Measurements from ENCODE around the gene CRAMP1.

Gene CRAMP1

GRCh38 chr16:1676661-1677060, 64.5 kb downstream of the CRAMP1 start:
- peaks cover 34% of the 10 kb centered on the region for H3K4me1 ChIP-seq (ENCODE audit: control insufficient read depth, insufficient read depth, low read depth, low read length)
- no peak overlapping the region for H3K4ac ChIP-seq (ENCODE audit: low read depth in 1 of 2, low read length in 2 of 2)
- no peak overlapping the region for H4K8ac ChIP-seq (ENCODE audit: low read length)
- 95% methylated on average over 6 of the region's 12 CpGs for WGBS
- no peak overlapping the region for H2BK12ac ChIP-seq (ENCODE audit: low read length in 2 of 2)
- no peak overlapping the region for H2BK5ac ChIP-seq (ENCODE audit: low read depth, low read length, poor library complexity, severe bottlenecking)
- H2AFZ ChIP-seq (ENCODE audit: low read depth, low read length), result no peak overlapping the region
- no peaks in the 10 kb centered on the region for H3K9me3 ChIP-seq (ENCODE audit: control insufficient read depth, low read length)
- H3K79me1 ChIP-seq (replicated peaks; ENCODE audit: low read length, poor library complexity, severe bottlenecking), result peaks cover 14% of the 10 kb centered on the region
- no peak for DNase-seq
- peak overlapping the region; percentile 21 for H2AK5ac ChIP-seq (ENCODE audit: low read length, severe bottlenecking)
- H3K27me3 ChIP-seq (ENCODE audit: control insufficient read depth in 1 of 2, insufficient read depth in 1 of 2, low read length in 2 of 2), result no peaks in the 10 kb centered on the region
- no peak overlapping the region for H3K4me2 ChIP-seq (ENCODE audit: low read length, poor library complexity, severe bottlenecking)
- H2BK120ac ChIP-seq (ENCODE audit: low read depth, low read length), result no peak overlapping the region
- no peak overlapping the region for H3K23ac ChIP-seq (ENCODE audit: low read length in 2 of 2)
- no peak overlapping the region for H3K9ac ChIP-seq (ENCODE audit: low read length)
- peak overlapping the region; percentile 68 for H2BK15ac ChIP-seq (ENCODE audit: low read depth, poor library complexity, severe bottlenecking)
- no peak overlapping the region for H3K14ac ChIP-seq (ENCODE audit: low read length in 2 of 2)
- no peak overlapping the region for H3K4me3 ChIP-seq (ENCODE audit: insufficient read depth in 1 of 2, low read depth in 1 of 2, low read length in 2 of 2)
- no peak overlapping the region for H3K18ac ChIP-seq (ENCODE audit: low read depth in 1 of 2, low read length in 2 of 2)
- no peak overlapping the region for H3K27ac ChIP-seq (ENCODE audit: low read length, poor library complexity, severe bottlenecking)
- no peak overlapping the region for H4K91ac ChIP-seq (ENCODE audit: low read length)
- H3K36me3 ChIP-seq (ENCODE audit: control insufficient read depth in 1 of 2, insufficient read depth in 2 of 2, low read depth in 1 of 2, low read length in 2 of 2), result peaks cover 44 to 49% of the 10 kb centered on the region in 2 experiments

GRCh38 chr16:1677339-1677738, 65.2 kb downstream of the CRAMP1 start:
- Histone ChIP-seq H3K4me3 (ENCODE audit: insufficient read depth in 1 of 2, low read depth in 1 of 2, low read length in 2 of 2) (peak overlapping the region in 1 of 2 experiments; percentile 89), H3K9ac (ENCODE audit: low read length) (peak overlapping the region; percentile 87), H3K4me2 (ENCODE audit: low read length, poor library complexity, severe bottlenecking) (no peak overlapping the region), H3K36me3 (ENCODE audit: control insufficient read depth in 1 of 2, insufficient read depth in 2 of 2, low read depth in 1 of 2, low read length in 2 of 2) (peaks cover 38 to 43% of the 10 kb centered on the region in 2 experiments), H3K14ac (ENCODE audit: low read length in 2 of 2) (no peak overlapping the region), H4K91ac (ENCODE audit: low read length) (no peak overlapping the region), H3K23ac (ENCODE audit: low read length in 2 of 2) (no peak overlapping the region), H2AK5ac (ENCODE audit: low read length, severe bottlenecking) (no peak overlapping the region), H3K27ac (ENCODE audit: low read length, poor library complexity, severe bottlenecking) (no peak overlapping the region), H2BK15ac (ENCODE audit: low read depth, poor library complexity, severe bottlenecking) (no peak overlapping the region), H3K27me3 (ENCODE audit: control insufficient read depth in 1 of 2, insufficient read depth in 1 of 2, low read length in 2 of 2) (no peaks in the 10 kb centered on the region), H3K9me3 (ENCODE audit: control insufficient read depth, low read length) (no peaks in the 10 kb centered on the region), H2BK12ac (ENCODE audit: low read length in 2 of 2) (no peak overlapping the region), H4K8ac (ENCODE audit: low read length) (no peak overlapping the region), H3K18ac (ENCODE audit: low read depth in 1 of 2, low read length in 2 of 2) (no peak overlapping the region), H3K4ac (ENCODE audit: low read depth in 1 of 2, low read length in 2 of 2) (no peak overlapping the region), H2BK120ac (ENCODE audit: low read depth, low read length) (no peak overlapping the region), H2BK5ac (ENCODE audit: low read depth, low read length, poor library complexity, severe bottlenecking) (no peak overlapping the region), H2AFZ (ENCODE audit: low read depth, low read length) (no peak overlapping the region), H3K79me1 (replicated peaks; ENCODE audit: low read length, poor library complexity, severe bottlenecking) (peaks cover 14% of the 10 kb centered on the region), H3K4me1 (ENCODE audit: control insufficient read depth, insufficient read depth, low read depth, low read length) (peaks cover 34% of the 10 kb centered on the region)
- WGBS, result 92% methylated on average over 11 of the region's 18 CpGs
- DNase-seq, result no peak

GRCh38 chr16:1677942-1678499, 65.9 kb downstream of the CRAMP1 start, which contains the start of gene JPT2:
TSS of gene JPT2 (plus strand) at chr16:1678279. CDS start at chr16:1678313, 34 bp downstream.
- Histone ChIP-seq H2AK5ac (ENCODE audit: low read length, severe bottlenecking) (peak within 1 kb of the TSS; percentile 73), H2BK15ac (ENCODE audit: low read depth, poor library complexity, severe bottlenecking) (no peak within 1 kb of the TSS), H4K91ac (ENCODE audit: low read length) (peak within 1 kb of the TSS; percentile 77), H4K8ac (ENCODE audit: low read length) (peak within 1 kb of the TSS; percentile 52), H3K27me3 (ENCODE audit: control insufficient read depth in 1 of 2, insufficient read depth in 1 of 2, low read length in 2 of 2) (no peaks in the 10 kb centered on the region), H3K9ac (ENCODE audit: low read length) (peak within 1 kb of the TSS; percentile 87), H3K4me1 (ENCODE audit: control insufficient read depth, insufficient read depth, low read depth, low read length) (peaks cover 34% of the 10 kb centered on the region), H2BK12ac (ENCODE audit: low read length in 2 of 2) (no peak within 1 kb of the TSS), H2BK5ac (ENCODE audit: low read depth, low read length, poor library complexity, severe bottlenecking) (peak within 1 kb of the TSS; percentile 81), H3K18ac (ENCODE audit: low read depth in 1 of 2, low read length in 2 of 2) (peak within 1 kb of the TSS; percentile 69 to 94), H3K23ac (ENCODE audit: low read length in 2 of 2) (peak within 1 kb of the TSS in 1 of 2 experiments; percentile 66), H3K9me3 (ENCODE audit: control insufficient read depth, low read length) (no peaks in the 10 kb centered on the region), H3K4me3 (ENCODE audit: insufficient read depth in 1 of 2, low read depth in 1 of 2, low read length in 2 of 2) (peak within 1 kb of the TSS; percentile 78 to 89), H2BK120ac (ENCODE audit: low read depth, low read length) (no peak within 1 kb of the TSS), H3K36me3 (ENCODE audit: control insufficient read depth in 1 of 2, insufficient read depth in 2 of 2, low read depth in 1 of 2, low read length in 2 of 2) (peaks cover 31 to 36% of the 10 kb centered on the region in 2 experiments), H3K4me2 (ENCODE audit: low read length, poor library complexity, severe bottlenecking) (peak within 1 kb of the TSS; percentile 76), H3K14ac (ENCODE audit: low read length in 2 of 2) (peak within 1 kb of the TSS in 1 of 2 experiments; percentile 98), H3K4ac (ENCODE audit: low read depth in 1 of 2, low read length in 2 of 2) (peak within 1 kb of the TSS in 1 of 2 experiments; percentile 87), H2AFZ (ENCODE audit: low read depth, low read length) (peak within 1 kb of the TSS; percentile 46), H3K27ac (ENCODE audit: low read length, poor library complexity, severe bottlenecking) (peak within 1 kb of the TSS; percentile 62), H3K79me1 (replicated peaks; ENCODE audit: low read length, poor library complexity, severe bottlenecking) (peaks cover 11% of the 10 kb centered on the region)
- DNase-seq, result peak; percentile 95
- under 1% methylated on average over 55 of the region's 79 CpGs for WGBS

GRCh38 chr16:1678500-1679098, 66.4 kb downstream of the CRAMP1 start:
- Histone ChIP-seq H2BK15ac (ENCODE audit: low read depth, poor library complexity, severe bottlenecking) (no peak overlapping the region), H2BK120ac (ENCODE audit: low read depth, low read length) (no peak overlapping the region), H3K4me1 (ENCODE audit: control insufficient read depth, insufficient read depth, low read depth, low read length) (peaks cover 35% of the 10 kb centered on the region), H3K36me3 (ENCODE audit: control insufficient read depth in 1 of 2, insufficient read depth in 2 of 2, low read depth in 1 of 2, low read length in 2 of 2) (peaks cover 30 to 33% of the 10 kb centered on the region in 2 experiments), H2AK5ac (ENCODE audit: low read length, severe bottlenecking) (peak overlapping the region; percentile 73), H3K9me3 (ENCODE audit: control insufficient read depth, low read length) (no peaks in the 10 kb centered on the region), H3K79me1 (replicated peaks; ENCODE audit: low read length, poor library complexity, severe bottlenecking) (peaks cover 11% of the 10 kb centered on the region), H2BK12ac (ENCODE audit: low read length in 2 of 2) (no peak overlapping the region), H3K18ac (ENCODE audit: low read depth in 1 of 2, low read length in 2 of 2) (peak overlapping the region; percentile 69 to 94), H3K4me3 (ENCODE audit: insufficient read depth in 1 of 2, low read depth in 1 of 2, low read length in 2 of 2) (peak overlapping the region; percentile 78 to 89), H3K9ac (ENCODE audit: low read length) (peak overlapping the region; percentile 87), H3K4ac (ENCODE audit: low read depth in 1 of 2, low read length in 2 of 2) (peak overlapping the region in 1 of 2 experiments; percentile 87), H4K8ac (ENCODE audit: low read length) (peak overlapping the region; percentile 52), H3K4me2 (ENCODE audit: low read length, poor library complexity, severe bottlenecking) (peak overlapping the region; percentile 52), H2AFZ (ENCODE audit: low read depth, low read length) (peak overlapping the region; percentile 46), H4K91ac (ENCODE audit: low read length) (peak overlapping the region; percentile 77), H3K27me3 (ENCODE audit: control insufficient read depth in 1 of 2, insufficient read depth in 1 of 2, low read length in 2 of 2) (no peaks in the 10 kb centered on the region), H2BK5ac (ENCODE audit: low read depth, low read length, poor library complexity, severe bottlenecking) (peak overlapping the region; percentile 81), H3K27ac (ENCODE audit: low read length, poor library complexity, severe bottlenecking) (peak overlapping the region; percentile 62), H3K23ac (ENCODE audit: low read length in 2 of 2) (peak overlapping the region in 1 of 2 experiments; percentile 66), H3K14ac (ENCODE audit: low read length in 2 of 2) (peak overlapping the region in 1 of 2 experiments; percentile 98)
- WGBS, result 1% methylated on average over 43 of the region's 45 CpGs
- peak; percentile 63 for DNase-seq
